BJ (cell line): ENCODE data around the gene OR1L8. TPM values are rescaled to one million over a fixed set of nuclear protein-coding genes. Genes with fewer than 3 reads are reported as not detected.

ENCODE experiments used
- CTCF ChIA-PET: fragments of 350-600 bp; formaldehyde crosslinking; extraction: SDS; loops from one replicate; lab custom pipeline; 2021; ENCODE audit warnings: antibody characterized with exemption, inconsistent platforms; lab: Yijun Ruan, JAX
- POLR2A ChIA-PET: fragments of 300-600 bp; sonication (Branson Sonifier 250); formaldehyde crosslinking; extraction: SDS; loops from one replicate; lab custom pipeline; 2021; ENCODE audit warnings: antibody characterized with exemption; lab: Charles Lee
- DNase-seq: peaks from one replicate; pipeline ENCODE4 v3.0.0-alpha.2; 2011; ENCODE audit warnings: low read depth
- H3K27me3 ChIP-seq: 2 replicates; pipeline ENCODE4 v1.6.0; 2011; ENCODE audit warnings: low read length; ENCODE audit not compliant: control insufficient read depth, insufficient read depth
- H3K36me3 ChIP-seq: 2 replicates; pipeline ENCODE4 v1.5.1; 2011; ENCODE audit warnings: low read length; ENCODE audit not compliant: control insufficient read depth, insufficient read depth
- H3K4me3 ChIP-seq: 2 replicates; pipeline ENCODE4 v1.5.1; 2011; ENCODE audit warnings: low read depth, mild to moderate bottlenecking, control low read depth, low read length
- CTCF ChIP-seq: IDR thresholded peaks from 2 replicates; pipeline ENCODE4 v1.5.1; 2011; ENCODE audit warnings: low read depth, mild to moderate bottlenecking, control low read depth, inconsistent platforms, low read length, moderate library complexity; ENCODE audit not compliant: insufficient read depth
- polyA plus RNA-seq: library from polyadenylated mRNA; depleted of rRNA; stranded (reverse); fragments of >200 nt; gene quantifications from 2 replicates; pipeline ENCODE4 v1.2.3, GENCODE V29; 2011

The OR1L8 gene
- polyA plus RNA-seq, 1 experiment = 0.07 TPM

GRCh38 chr9:122562134-122562760 is 20.9 kb downstream of the OR1L8 start:
- ChIA-PET POLR2A (no interaction called here), CTCF (no interaction called here)
- no peaks in the 10 kb centered on the region for H3K27me3 ChIP-seq
- TF ChIP-seq CTCF = no peak
- H3K4me3 ChIP-seq = no peak overlapping the region
- H3K36me3 ChIP-seq = no peaks in the 10 kb centered on the region
- DNase-seq = no peak

GRCh38 chr9:122561446-122561845 is 21.7 kb downstream of the OR1L8 start:
- Histone ChIP-seq H3K27me3 (no peaks in the 10 kb centered on the region), H3K36me3 (no peaks in the 10 kb centered on the region), H3K4me3 (no peak overlapping the region)
- ChIA-PET CTCF (no interaction called here), POLR2A (no interaction called here)
- DNase-seq = no peak
- TF ChIP-seq CTCF = no peak

GRCh38 chr9:122552812-122553211 is 30.4 kb downstream of the OR1L8 start, which contains the start of gene OR1N2:
TSS of gene OR1N2 (plus strand) at chr9:122553112. CDS start at chr9:122553212, 100 bp downstream.
- H3K36me3 ChIP-seq = no peaks in the 10 kb centered on the region
- peaks cover 7% of the 10 kb centered on the region; the same call in 1 of the 2 replicates for H3K27me3 ChIP-seq
- no peak within 1 kb of the TSS for H3K4me3 ChIP-seq
- no peak for DNase-seq
- CTCF ChIA-PET = no interaction called here
- TF ChIP-seq CTCF = no peak
- POLR2A ChIA-PET = no interaction called here

- TF ChIP-seq CTCF = no peak
- ChIA-PET CTCF (no interaction called here), POLR2A (no interaction called here)
Observed at GRCh38 chr9:122551371-122551770, 31.8 kb downstream of the OR1L8 start.

GRCh38 chr9:122546196-122546595 is 37.0 kb downstream of the OR1L8 start:
- POLR2A ChIA-PET = no interaction called here
- CTCF ChIA-PET = no interaction called here
- no peak for TF ChIP-seq CTCF
- no peak for DNase-seq
- H3K4me3 ChIP-seq = no peak overlapping the region
- no peaks in the 10 kb centered on the region for H3K36me3 ChIP-seq
- H3K27me3 ChIP-seq = no peaks in the 10 kb centered on the region

More at GRCh38 chr9:122551371-122551770, 31.8 kb downstream of the OR1L8 start:
- Histone ChIP-seq H3K4me3 (no peak overlapping the region), H3K36me3 (no peaks in the 10 kb centered on the region), H3K27me3 (peaks cover 7% of the 10 kb centered on the region; the same call in 1 of the 2 replicates)
- no peak for DNase-seq
